DMS 273 treated with DMSO at 0.1 percent for 48 hours (cell line): ENCODE data around the gene CRISPLD2.
"Not testable (repeated sequence)": the region's sequence is repeated elsewhere in the genome, so short reads cannot be mapped to it uniquely, and the experiment has no call there.

Source experiments
- DNase-seq: peaks from one replicate; lab custom pipeline; 2025; lab: John Stamatoyannopoulos, UW

The CRISPLD2 gene

GRCh38 chr16:84859681-84860080, 39.9 kb downstream of the CRISPLD2 start:
- DNase-seq = no peak

- no peak for DNase-seq
Measured at GRCh38 chr16:84860383-84860782, 40.6 kb downstream of the CRISPLD2 start.

GRCh38 chr16:84861671-84862070, 41.9 kb downstream of the CRISPLD2 start:
- no peak for DNase-seq

GRCh38 chr16:84862804-84863480, 43.2 kb downstream of the CRISPLD2 start:
- no peak for DNase-seq

- DNase-seq = no peak
Measured at GRCh38 chr16:84863481-84863814, 43.7 kb downstream of the CRISPLD2 start.

GRCh38 chr16:84864326-84864955, 44.7 kb downstream of the CRISPLD2 start:
- DNase-seq = peak; percentile 21

- DNase-seq = no peak
Measured at GRCh38 chr16:84867696-84868095, 47.9 kb downstream of the CRISPLD2 start.

GRCh38 chr16:84868328-84868727, 48.5 kb downstream of the CRISPLD2 start:
- DNase-seq = no peak

- peak; percentile 39 for DNase-seq
Measured at GRCh38 chr16:84868829-84869472, 49.2 kb downstream of the CRISPLD2 start.

GRCh38 chr16:84869473-84869845, 49.7 kb downstream of the CRISPLD2 start:
- DNase-seq = no peak

GRCh38 chr16:84872971-84873370, 53.2 kb downstream of the CRISPLD2 start:
- DNase-seq = not testable (repeated sequence)

GRCh38 chr16:84874004-84874435, 54.2 kb downstream of the CRISPLD2 start:
- DNase-seq = no peak

- DNase-seq = no peak
Measured at GRCh38 chr16:84874553-84874952, 54.8 kb downstream of the CRISPLD2 start.

- DNase-seq = no peak
Measured at GRCh38 chr16:84874983-84875382, 55.2 kb downstream of the CRISPLD2 start.

GRCh38 chr16:84875846-84876245, 56.1 kb downstream of the CRISPLD2 start:
- DNase-seq = no peak

GRCh38 chr16:84876873-84877606, 57.3 kb downstream of the CRISPLD2 start:
- DNase-seq = no peak

- no peak for DNase-seq
Measured at GRCh38 chr16:84878770-84879169, 59.0 kb downstream of the CRISPLD2 start.

GRCh38 chr16:84879569-84880487, 60.0 kb downstream of the CRISPLD2 start:
- no peak for DNase-seq

- DNase-seq = no peak
Measured at GRCh38 chr16:84881702-84882521, 62.1 kb downstream of the CRISPLD2 start.

- no peak for DNase-seq
Measured at GRCh38 chr16:84883301-84883700, 63.5 kb downstream of the CRISPLD2 start.

- no peak for DNase-seq
Measured at GRCh38 chr16:84884246-84884595, 64.4 kb downstream of the CRISPLD2 start.
